Naive thymus-derived CD4-positive, alpha-beta T cell (primary cell): Measurements from ENCODE around the gene TPD52L2. TPM values are rescaled to one million over a fixed set of nuclear protein-coding genes. Genes with fewer than 3 reads are reported as not detected.

ENCODE experiments used
- ATAC-seq: fragments of 150-1000 bp; cut with Tn5 transposase; 2 replicates; pipeline ENCODE4 v1.10.0; 2021; ENCODE audit warnings: mild to moderate bottlenecking, moderate library complexity
- CTCF ChIA-PET: fragments of 350-600 bp; sonication (Branson Sonifier 250); formaldehyde crosslinking; loops from one replicate; lab custom pipeline; 2021; ENCODE audit warnings: antibody characterized with exemption; lab: Charles Lee
- POLR2A ChIA-PET: fragments of 350-600 bp; sonication (Branson Sonifier 250); formaldehyde crosslinking; loops from one replicate; lab custom pipeline; 2021; ENCODE audit warnings: antibody characterized with exemption, inconsistent platforms; lab: Charles Lee
- DNase-seq, 9 donors: peaks; one replicate each; pipeline versions ENCODE4 v3.0.0 to v3.0.0-alpha.2; 2020 to 2022; ENCODE audit warnings: mixed read lengths in 1 of 9
- H3K27ac ChIP-seq: one replicate; pipeline ENCODE4 v1.7.0; 2013; ENCODE audit warnings: mild to moderate bottlenecking, low read depth, low read length, moderate library complexity
- H3K27me3 ChIP-seq, 2 donors: one replicate each; pipeline ENCODE4 v1.7.0; 2013; ENCODE audit warnings: low read length in 2 of 2, mild to moderate bottlenecking in 2 of 2, moderate library complexity in 2 of 2; ENCODE audit not compliant: control insufficient read depth in 2 of 2, insufficient read depth in 2 of 2
- H3K36me3 ChIP-seq, 3 experiments: 1 replicate in 2 of 3; 2 replicates in 1 of 3; pipeline ENCODE4 v1.7.0; 2013; ENCODE audit warnings: low read length in 3 of 3, mild to moderate bottlenecking in 3 of 3, moderate library complexity in 1 of 3; ENCODE audit not compliant: insufficient read depth in 3 of 3, control insufficient read depth in 2 of 3
- H3K4me1 ChIP-seq, 2 donors: one replicate each; pipeline ENCODE4 v1.7.0; 2013; ENCODE audit warnings: low read length in 2 of 2, mild to moderate bottlenecking in 2 of 2, moderate library complexity in 1 of 2; ENCODE audit not compliant: control insufficient read depth in 2 of 2, insufficient read depth in 2 of 2
- H3K4me3 ChIP-seq: 2 replicates; pipeline ENCODE4 v1.7.0; 2013; ENCODE audit warnings: mild to moderate bottlenecking, low read length
- H3K9me3 ChIP-seq, 3 experiments: 1 replicate in 2 of 3; 2 replicates in 1 of 3; pipeline ENCODE4 v1.7.0; 2013; ENCODE audit warnings: low read length in 3 of 3; ENCODE audit not compliant: control insufficient read depth in 2 of 3
- H3K27ac Mint-ChIP-seq, 9 donors: one replicate each; pipeline ENCODE4 v1.8.0; 2020 to 2022; ENCODE audit warnings: mixed read lengths in 9 of 9, mild to moderate bottlenecking in 8 of 9, moderate library complexity in 5 of 9, inconsistent platforms in 2 of 9
- H3K27me3 Mint-ChIP-seq, 5 donors: one replicate each; pipeline ENCODE4 v1.8.0; 2021 to 2022; ENCODE audit warnings: mixed read lengths in 5 of 5, mild to moderate bottlenecking in 1 of 5
- H3K36me3 Mint-ChIP-seq, 5 donors: one replicate each; pipeline ENCODE4 v1.8.0; 2020 to 2022; ENCODE audit warnings: mixed read lengths in 5 of 5, mild to moderate bottlenecking in 3 of 5, inconsistent platforms in 1 of 5
- H3K4me1 Mint-ChIP-seq, 7 donors: one replicate each; pipeline ENCODE4 v1.8.0; 2020 to 2022; ENCODE audit warnings: mixed read lengths in 7 of 7, mild to moderate bottlenecking in 3 of 7, inconsistent platforms in 1 of 7
- H3K4me3 Mint-ChIP-seq, 10 donors: one replicate each; pipeline ENCODE4 v1.8.0; 2020 to 2022; ENCODE audit warnings: mild to moderate bottlenecking in 10 of 10, mixed read lengths in 10 of 10, moderate library complexity in 6 of 10, inconsistent platforms in 2 of 10
- H3K9me3 Mint-ChIP-seq, 11 donors: one replicate each; pipeline ENCODE4 v1.8.0; 2020 to 2022; ENCODE audit warnings: mixed read lengths in 11 of 11, mild to moderate bottlenecking in 4 of 11, inconsistent platforms in 1 of 11, moderate library complexity in 1 of 11
- intact Hi-C, 2 donors: fragments of 100-400 bp; cut with micrococcal nuclease; formaldehyde crosslinking; loops; one replicate each; pipeline ENCODE4 v1.15.1; 2023
- polyA plus RNA-seq, 2 donors: library from polyadenylated mRNA; unstranded; fragments of 300-500 nt; fragmentation: Illumina TruSeq; gene quantifications; one replicate each; pipeline ENCODE4 v1.2.3, GENCODE V29; 2021
- total RNA-seq, 6 experiments: library from RNA in 5 of 6; stranded (reverse) in 5 of 6; gene quantifications; 1 replicate in 5 of 6; 2 replicates in 1 of 6; pipeline ENCODE4 v1.2.3 and lab custom pipeline; 2021 to 2026

TPD52L2 gene
- total and polyA plus RNA-seq, 7 experiments from 2014 or later: 33.7 to 84.0 (median 47.5) TPM

DNA sequence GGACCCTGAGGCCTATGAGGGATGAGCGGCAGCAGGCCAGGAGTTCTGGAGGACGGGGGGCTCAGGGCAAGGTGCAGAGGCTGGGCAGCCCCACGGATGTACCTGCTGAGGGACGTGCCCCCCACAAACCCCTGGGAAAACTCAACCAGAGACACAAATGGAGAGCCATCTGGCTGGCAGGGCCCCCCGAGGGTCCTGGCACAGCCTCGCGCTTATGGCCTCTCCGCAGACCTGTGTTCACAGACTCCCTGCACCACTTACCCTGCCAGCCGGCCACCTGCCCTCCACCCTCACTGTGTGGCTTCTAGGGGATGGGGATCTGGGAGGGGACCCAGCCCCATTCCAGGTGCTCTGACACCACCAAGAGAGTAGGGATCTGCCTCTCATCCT lies 30.6 kb upstream of the TPD52L2 start:
- peaks cover 7 to 12% (median 7%) of the 10 kb centered on the region in 7 donors for H3K4me1 Mint-ChIP-seq
- ATAC-seq (no peak), DNase-seq (no peak)
- H3K27me3 Mint-ChIP-seq: peaks cover 7 to 28% (median 8%) of the 10 kb centered on the region in 5 donors
- H3K27me3 ChIP-seq: peaks cover 0 to 6% of the 10 kb centered on the region in 2 donors
- peaks cover 0 to 4% (median 0%) of the 10 kb centered on the region in 11 donors for H3K9me3 Mint-ChIP-seq
- no peaks in the 10 kb centered on the region for H3K36me3 ChIP-seq
- ChIA-PET CTCF (interaction anchor here (0.6 kb wide), 1 partner anchor 9 kb away, joined by 3 read pairs; no protein-coding TSS in a partner anchor), POLR2A (no interaction called here)
- H3K27ac Mint-ChIP-seq: no peak overlapping the region
- H3K27ac ChIP-seq: no peak overlapping the region
- intact Hi-C loops: no loop called here
- H3K4me3 ChIP-seq: no peak overlapping the region
- H3K9me3 ChIP-seq: no peaks in the 10 kb centered on the region
- peaks cover 4 to 6% of the 10 kb centered on the region in 2 donors for H3K4me1 ChIP-seq
- H3K4me3 Mint-ChIP-seq: no peak overlapping the region
- peaks cover 0 to 5% (median 0%) of the 10 kb centered on the region in 5 donors for H3K36me3 Mint-ChIP-seq

- no peak overlapping the region for H3K4me3 Mint-ChIP-seq
These were observed 29.8 kb upstream of the TPD52L2 start for GRCh38 chr20:63835021-63835858.

GRCh38 chr20:63836458-63837344 lies 28.4 kb upstream of the TPD52L2 start:
- no peak for ATAC-seq
- no peak overlapping the region for H3K4me3 Mint-ChIP-seq
- peaks cover 0 to 5% (median 0%) of the 10 kb centered on the region in 7 donors for H3K4me1 Mint-ChIP-seq
- H3K9me3 Mint-ChIP-seq: no peaks in the 10 kb centered on the region
- intact Hi-C loops: no loop called here
- peaks cover 0 to 25% (median 0%) of the 10 kb centered on the region in 5 donors for H3K27me3 Mint-ChIP-seq
- no peak overlapping the region for H3K27ac Mint-ChIP-seq
- CTCF ChIA-PET: no interaction called here
- Histone ChIP-seq H3K4me1 (no peaks in the 10 kb centered on the region), H3K27ac (no peak overlapping the region), H3K27me3 (no peaks in the 10 kb centered on the region), H3K36me3 (no peaks in the 10 kb centered on the region), H3K4me3 (no peak overlapping the region), H3K9me3 (no peaks in the 10 kb centered on the region)
- H3K36me3 Mint-ChIP-seq: no peaks in the 10 kb centered on the region
- POLR2A ChIA-PET: no interaction called here
- DNase-seq: no peak

More at GRCh38 chr20:63835021-63835858, 29.8 kb upstream of the TPD52L2 start:
- Mint-ChIP-seq H3K27ac (no peak overlapping the region), H3K27me3 (peaks cover 0 to 22% (median under 1%) of the 10 kb centered on the region in 5 donors), H3K9me3 (no peaks in the 10 kb centered on the region), H3K4me1 (peaks cover 0 to 5% (median 0%) of the 10 kb centered on the region in 7 donors), H3K36me3 (no peaks in the 10 kb centered on the region)
- H3K27me3 ChIP-seq: no peaks in the 10 kb centered on the region
- H3K27ac ChIP-seq: no peak overlapping the region
- no peak for ATAC-seq
- ChIA-PET POLR2A (no interaction called here), CTCF (interaction anchor here (0.6 kb wide), 1 partner anchor 10 kb away, joined by 3 read pairs; no protein-coding TSS in a partner anchor)
- no peaks in the 10 kb centered on the region for H3K36me3 ChIP-seq
- no peaks in the 10 kb centered on the region for H3K9me3 ChIP-seq
- intact Hi-C loops: no loop called here
- no peak overlapping the region for H3K4me3 ChIP-seq
- H3K4me1 ChIP-seq: no peaks in the 10 kb centered on the region
- no peak for DNase-seq

GRCh38 chr20:63837479-63837878 lies 27.6 kb upstream of the TPD52L2 start:
- ATAC-seq (no peak), DNase-seq (no peak)
- Histone ChIP-seq H3K9me3 (no peaks in the 10 kb centered on the region), H3K36me3 (no peaks in the 10 kb centered on the region), H3K27me3 (no peaks in the 10 kb centered on the region), H3K27ac (no peak overlapping the region), H3K4me1 (no peaks in the 10 kb centered on the region), H3K4me3 (no peak overlapping the region)
- H3K27me3 Mint-ChIP-seq: peaks cover 5 to 32% (median 6%) of the 10 kb centered on the region in 5 donors
- peaks cover 0 to 2% (median 0%) of the 10 kb centered on the region in 11 donors for H3K9me3 Mint-ChIP-seq
- peaks cover 0 to 10% (median 4%) of the 10 kb centered on the region in 7 donors for H3K4me1 Mint-ChIP-seq
- no peak overlapping the region for H3K4me3 Mint-ChIP-seq
- no peaks in the 10 kb centered on the region for H3K36me3 Mint-ChIP-seq
- peak overlapping the region in 1 of 9 donors; percentile 27 for H3K27ac Mint-ChIP-seq
- POLR2A ChIA-PET: no interaction called here
- CTCF ChIA-PET: no interaction called here
- intact Hi-C loops: no loop called here

- Mint-ChIP-seq H3K36me3 (no peaks in the 10 kb centered on the region), H3K27me3 (peaks cover 17 to 30% (median 22%) of the 10 kb centered on the region in 5 donors), H3K4me3 (no peak overlapping the region), H3K27ac (no peak overlapping the region), H3K4me1 (peaks cover 0 to 11% (median 4%) of the 10 kb centered on the region in 7 donors), H3K9me3 (peaks cover 0 to 2% (median 0%) of the 10 kb centered on the region in 11 donors)
- H3K4me3 ChIP-seq: no peak overlapping the region
- H3K36me3 ChIP-seq: no peaks in the 10 kb centered on the region
- DNase-seq (no peak), ATAC-seq (no peak)
- ChIA-PET CTCF (no interaction called here), POLR2A (no interaction called here)
- intact Hi-C loops: no loop called here
- no peak overlapping the region for H3K27ac ChIP-seq
- H3K9me3 ChIP-seq: no peaks in the 10 kb centered on the region
- H3K4me1 ChIP-seq: no peaks in the 10 kb centered on the region
- H3K27me3 ChIP-seq: peaks cover 0 to 10% of the 10 kb centered on the region in 2 donors
These were observed 25.4 kb upstream of the TPD52L2 start for GRCh38 chr20:63839620-63840019.

DNA sequence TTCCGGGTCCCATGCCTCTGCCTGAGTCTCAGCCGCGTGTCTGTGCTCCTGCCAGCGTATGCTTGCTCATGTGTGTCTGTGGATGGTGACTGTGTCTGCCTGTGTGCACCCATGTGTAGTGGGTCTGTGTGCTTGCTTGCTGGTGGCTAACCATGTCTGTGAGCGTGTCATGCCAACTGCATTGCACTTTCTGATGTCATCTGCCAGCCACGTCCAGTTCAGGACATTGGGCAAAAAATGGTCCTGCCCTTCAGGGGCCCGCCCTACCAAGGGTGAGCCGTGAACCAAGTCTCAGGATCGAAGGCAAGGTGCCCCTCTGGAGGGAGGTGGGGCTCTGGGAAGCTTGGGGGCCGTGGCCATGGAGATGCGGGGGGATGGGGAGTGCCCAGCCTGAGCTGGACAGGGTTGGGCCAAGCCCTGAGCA lies 24.7 kb upstream of the TPD52L2 start:
- DNase-seq (no peak), ATAC-seq (no peak)
- H3K27ac ChIP-seq: no peak overlapping the region
- H3K4me3 Mint-ChIP-seq: no peak overlapping the region
- no peaks in the 10 kb centered on the region for H3K36me3 ChIP-seq
- H3K9me3 Mint-ChIP-seq: peaks cover 0 to 2% (median 0%) of the 10 kb centered on the region in 11 donors
- peaks cover 17 to 38% (median 25%) of the 10 kb centered on the region in 5 donors for H3K27me3 Mint-ChIP-seq
- intact Hi-C loops: no loop called here
- no peaks in the 10 kb centered on the region for H3K36me3 Mint-ChIP-seq
- H3K4me1 ChIP-seq: no peaks in the 10 kb centered on the region
- no peak overlapping the region for H3K4me3 ChIP-seq
- ChIA-PET POLR2A (no interaction called here), CTCF (no interaction called here)
- peaks cover 0 to 10% of the 10 kb centered on the region in 2 donors for H3K27me3 ChIP-seq
- H3K4me1 Mint-ChIP-seq: peaks cover 0 to 15% (median 4%) of the 10 kb centered on the region in 7 donors
- H3K27ac Mint-ChIP-seq: peak overlapping the region in 1 of 9 donors; percentile 4
- H3K9me3 ChIP-seq: no peaks in the 10 kb centered on the region
